Measurements from ENCODE around the gene SH3D19. TPM values are rescaled to one million over a fixed set of nuclear protein-coding genes. Genes with fewer than 3 reads are reported as not detected.
A peak's percentile ranks its signal among the peaks of the same experiment; 100 is the strongest.

The SH3D19 gene
- total and polyA plus RNA-seq, 9 donors = 23.5 to 41.7 (median 27.9) TPM

- Histone ChIP-seq H3K4me3 (ENCODE audit: low read length) (no peak overlapping the region), H3K27me3 (ENCODE audit: control insufficient read depth, insufficient read depth, low read length) (no peaks in the 10 kb centered on the region), H3K36me3 (ENCODE audit: control insufficient read depth, insufficient read depth, low read length) (no peaks in the 10 kb centered on the region), H3K27ac (ENCODE audit: low read length) (no peak overlapping the region), H3K4me1 (ENCODE audit: control insufficient read depth, insufficient read depth, low read length) (no peaks in the 10 kb centered on the region), H3K9me3 (replicated peaks; ENCODE audit: control insufficient read depth, low read depth, low read length) (no peaks in the 10 kb centered on the region)
- no peak for DNase-seq
- no CpG with 5 or more reads among the region's 9 CpGs for WGBS (ENCODE audit: insufficient coverage)
These were observed 22.3 kb upstream of the SH3D19 start for GRCh38 chr4:151347490-151348235.

GRCh38 chr4:151344948-151345347, 19.5 kb upstream of the SH3D19 start:
- DNase-seq = no peak
- Histone ChIP-seq H3K36me3 (ENCODE audit: control insufficient read depth, insufficient read depth, low read length) (no peaks in the 10 kb centered on the region), H3K4me1 (ENCODE audit: control insufficient read depth, insufficient read depth, low read length) (no peaks in the 10 kb centered on the region), H3K4me3 (ENCODE audit: low read length) (no peak overlapping the region), H3K9me3 (replicated peaks; ENCODE audit: control insufficient read depth, low read depth, low read length) (no peaks in the 10 kb centered on the region), H3K27me3 (ENCODE audit: control insufficient read depth, insufficient read depth, low read length) (no peaks in the 10 kb centered on the region), H3K27ac (ENCODE audit: low read length) (no peak overlapping the region)
- 83% methylated on average over 1 of the region's 2 CpGs for WGBS (ENCODE audit: insufficient coverage)

GRCh38 chr4:151340751-151341385, 15.5 kb upstream of the SH3D19 start:
- H3K4me3 ChIP-seq (ENCODE audit: low read length) = no peak overlapping the region
- no peaks in the 10 kb centered on the region for H3K4me1 ChIP-seq (ENCODE audit: control insufficient read depth, insufficient read depth, low read length)
- H3K27ac ChIP-seq (ENCODE audit: low read length) = no peak overlapping the region
- 100% methylated on average over 1 of the region's 5 CpGs for WGBS (ENCODE audit: insufficient coverage)
- no peak for DNase-seq
- no peaks in the 10 kb centered on the region for H3K36me3 ChIP-seq (ENCODE audit: control insufficient read depth, insufficient read depth, low read length)
- no peaks in the 10 kb centered on the region for H3K9me3 ChIP-seq (replicated peaks; ENCODE audit: control insufficient read depth, low read depth, low read length)
- H3K27me3 ChIP-seq (ENCODE audit: control insufficient read depth, insufficient read depth, low read length) = peaks cover 2% of the 10 kb centered on the region

GRCh38 chr4:151339467-151339866, 14.1 kb upstream of the SH3D19 start:
- no peak overlapping the region for H3K4me3 ChIP-seq (ENCODE audit: low read length)
- no peaks in the 10 kb centered on the region for H3K9me3 ChIP-seq (replicated peaks; ENCODE audit: control insufficient read depth, low read depth, low read length)
- no peak for DNase-seq
- WGBS (ENCODE audit: insufficient coverage) = 72% methylated on average over 2 of the region's 2 CpGs
- no peak overlapping the region for H3K27ac ChIP-seq (ENCODE audit: low read length)
- peaks cover 2% of the 10 kb centered on the region for H3K27me3 ChIP-seq (ENCODE audit: control insufficient read depth, insufficient read depth, low read length)
- no peaks in the 10 kb centered on the region for H3K36me3 ChIP-seq (ENCODE audit: control insufficient read depth, insufficient read depth, low read length)
- H3K4me1 ChIP-seq (ENCODE audit: control insufficient read depth, insufficient read depth, low read length) = no peaks in the 10 kb centered on the region

- no peak for DNase-seq
- H3K4me3 ChIP-seq (ENCODE audit: low read length) = no peak overlapping the region
These were observed 6.1 kb upstream of the SH3D19 start for GRCh38 chr4:151331276-151332042.

GRCh38 chr4:151329217-151330007, 4.0 kb upstream of the SH3D19 start:
- WGBS (ENCODE audit: insufficient coverage) = no CpG with 5 or more reads among the region's 4 CpGs
- H3K4me1 ChIP-seq (ENCODE audit: control insufficient read depth, insufficient read depth, low read length) = peaks cover 8% of the 10 kb centered on the region
- no peak overlapping the region for H3K27ac ChIP-seq (ENCODE audit: low read length)
- H3K9me3 ChIP-seq (replicated peaks; ENCODE audit: control insufficient read depth, low read depth, low read length) = no peaks in the 10 kb centered on the region
- H3K36me3 ChIP-seq (ENCODE audit: control insufficient read depth, insufficient read depth, low read length) = no peaks in the 10 kb centered on the region
- H3K27me3 ChIP-seq (ENCODE audit: control insufficient read depth, insufficient read depth, low read length) = peaks cover 9% of the 10 kb centered on the region
- H3K4me3 ChIP-seq (ENCODE audit: low read length) = no peak overlapping the region
- DNase-seq = no peak

More at GRCh38 chr4:151331276-151332042, 6.1 kb upstream of the SH3D19 start:
- Histone ChIP-seq H3K9me3 (replicated peaks; ENCODE audit: control insufficient read depth, low read depth, low read length) (no peaks in the 10 kb centered on the region), H3K27me3 (ENCODE audit: control insufficient read depth, insufficient read depth, low read length) (no peaks in the 10 kb centered on the region), H3K36me3 (ENCODE audit: control insufficient read depth, insufficient read depth, low read length) (no peaks in the 10 kb centered on the region), H3K4me1 (ENCODE audit: control insufficient read depth, insufficient read depth, low read length) (no peaks in the 10 kb centered on the region), H3K27ac (ENCODE audit: low read length) (no peak overlapping the region)
- no CpG with 5 or more reads among the region's 1 CpG for WGBS (ENCODE audit: insufficient coverage)

GRCh38 chr4:151325949-151326246, 493 bp upstream of the SH3D19 start:
- H3K27ac ChIP-seq (ENCODE audit: low read length) = peak overlapping the region; percentile 31
- peaks cover 9% of the 10 kb centered on the region for H3K27me3 ChIP-seq (ENCODE audit: control insufficient read depth, insufficient read depth, low read length)
- H3K4me3 ChIP-seq (ENCODE audit: low read length) = peak overlapping the region; percentile 63
- peaks cover 10% of the 10 kb centered on the region for H3K4me1 ChIP-seq (ENCODE audit: control insufficient read depth, insufficient read depth, low read length)
- DNase-seq = no peak
- no peaks in the 10 kb centered on the region for H3K9me3 ChIP-seq (replicated peaks; ENCODE audit: control insufficient read depth, low read depth, low read length)
- 72% methylated on average over 3 of the region's 6 CpGs for WGBS (ENCODE audit: insufficient coverage)
- H3K36me3 ChIP-seq (ENCODE audit: control insufficient read depth, insufficient read depth, low read length) = no peaks in the 10 kb centered on the region

- WGBS (ENCODE audit: insufficient coverage) = 2% methylated on average over 16 of the region's 21 CpGs
- H3K9me3 ChIP-seq (replicated peaks; ENCODE audit: control insufficient read depth, low read depth, low read length) = no peaks in the 10 kb centered on the region
- H3K4me1 ChIP-seq (ENCODE audit: control insufficient read depth, insufficient read depth, low read length) = peaks cover 10% of the 10 kb centered on the region
- peaks cover 9% of the 10 kb centered on the region for H3K27me3 ChIP-seq (ENCODE audit: control insufficient read depth, insufficient read depth, low read length)
- H3K27ac ChIP-seq (ENCODE audit: low read length) = peak overlapping the region; percentile 62
- peak; percentile 56 for DNase-seq
- H3K4me3 ChIP-seq (ENCODE audit: low read length) = peak overlapping the region; percentile 63
- no peaks in the 10 kb centered on the region for H3K36me3 ChIP-seq (ENCODE audit: control insufficient read depth, insufficient read depth, low read length)
These were observed 674 bp downstream of the SH3D19 start for GRCh38 chr4:151324752-151325110.

- peak overlapping the region; percentile 5 for H3K27ac ChIP-seq (ENCODE audit: low read length)
- H3K4me1 ChIP-seq (ENCODE audit: control insufficient read depth, insufficient read depth, low read length) = peaks cover 10% of the 10 kb centered on the region
- peaks cover 9% of the 10 kb centered on the region for H3K27me3 ChIP-seq (ENCODE audit: control insufficient read depth, insufficient read depth, low read length)
- no peaks in the 10 kb centered on the region for H3K9me3 ChIP-seq (replicated peaks; ENCODE audit: control insufficient read depth, low read depth, low read length)
- WGBS (ENCODE audit: insufficient coverage) = 12% methylated on average over 5 of the region's 12 CpGs
- H3K4me3 ChIP-seq (ENCODE audit: low read length) = peak overlapping the region; percentile 63
- peak; percentile 46 for DNase-seq
- no peaks in the 10 kb centered on the region for H3K36me3 ChIP-seq (ENCODE audit: control insufficient read depth, insufficient read depth, low read length)
These were observed 1.2 kb downstream of the SH3D19 start for GRCh38 chr4:151324124-151324751.
